Neural cell (in vitro differentiated cells): ENCODE measurements around the gene SGCD. TPM values are rescaled to one million over a fixed set of nuclear protein-coding genes. Genes with fewer than 3 reads are reported as not detected.

Experiments
- H2AFZ ChIP-seq: fragments of 200-600, 300-800 bp; sonication (generic), shearing (Covaris generic); 2 replicates; pipeline ENCODE4 v1.6.0; 2014; ENCODE audit warnings: low read depth, mild to moderate bottlenecking, antibody characterized with exemption, low read length, moderate library complexity
- H3F3A ChIP-seq: fragments of 200-600 bp; shearing (Covaris generic); 2 replicates; pipeline ENCODE4 v1.6.1; 2016; ENCODE audit warnings: mild to moderate bottlenecking, moderate library complexity, mixed read lengths, antibody characterized with exemption, low read length; ENCODE audit not compliant: insufficient read depth, poor library complexity, severe bottlenecking
- H3K27ac ChIP-seq: fragments of 200-600, 300-800 bp; sonication (generic), shearing (Covaris generic); 2 replicates; pipeline ENCODE4 v1.5.1; 2014; ENCODE audit warnings: mild to moderate bottlenecking, low read length, moderate library complexity
- H3K27me3 ChIP-seq: fragments of 300-800, 200-600 bp; sonication (generic), shearing (Covaris generic); 2 replicates; pipeline ENCODE4 v1.6.0; 2014; ENCODE audit warnings: mild to moderate bottlenecking, low read depth, low read length, moderate library complexity; ENCODE audit not compliant: insufficient read depth
- H3K36me3 ChIP-seq: fragments of 300-800, 200-600 bp; sonication (generic), shearing (Covaris generic); 2 replicates; pipeline ENCODE4 v1.5.1; 2014; ENCODE audit warnings: mild to moderate bottlenecking, antibody characterized with exemption, low read length, moderate library complexity; ENCODE audit not compliant: insufficient read depth
- H3K4me2 ChIP-seq: fragments of 300-800, 200-600 bp; sonication (generic), shearing (Covaris generic); 2 replicates; pipeline ENCODE4 v1.6.0; 2014; ENCODE audit warnings: mild to moderate bottlenecking, low read length
- H3K4me3 ChIP-seq: fragments of 300-800, 200-600 bp; sonication (generic), shearing (Covaris generic); 2 replicates; pipeline ENCODE4 v1.5.1; 2014; ENCODE audit warnings: mild to moderate bottlenecking, low read length, moderate library complexity
- H3K79me2 ChIP-seq: fragments of 200-600 bp; shearing (Covaris generic); replicated peaks from 2 replicates; pipeline ENCODE4 v1.6.0; 2014; ENCODE audit warnings: mild to moderate bottlenecking, low read length, moderate library complexity; ENCODE audit not compliant: insufficient read depth
- H3K9ac ChIP-seq: fragments of 300-800, 200-600 bp; sonication (generic), shearing (Covaris generic); 2 replicates; pipeline ENCODE4 v1.6.1; 2016; ENCODE audit warnings: mild to moderate bottlenecking, low read length, mixed read lengths
- H3K9me2 ChIP-seq: fragments of 200-600 bp; shearing (Covaris generic); 2 replicates; pipeline ENCODE4 v1.6.1; 2016; ENCODE audit warnings: mild to moderate bottlenecking, low read length, mixed read lengths; ENCODE audit not compliant: insufficient read depth
- H3K9me3 ChIP-seq: fragments of 200-600, 300-800 bp; sonication (generic), shearing (Covaris generic); 2 replicates; pipeline ENCODE4 v1.6.1; 2016; ENCODE audit warnings: mild to moderate bottlenecking, mixed run types, low read length, moderate library complexity, mixed read lengths
- H4K20me1 ChIP-seq: fragments of 200-600 bp; shearing (Covaris generic); 2 replicates; pipeline ENCODE4 v1.6.1; 2016; ENCODE audit warnings: mild to moderate bottlenecking, mixed run types; ENCODE audit not compliant: insufficient read depth
- CTCF ChIP-seq: fragments of 450-650 bp; IDR thresholded peaks from 2 replicates; pipeline ENCODE4 v1.5.1; 2014; ENCODE audit warnings: antibody characterized with exemption, mild to moderate bottlenecking, moderate library complexity; ENCODE audit not compliant: poor library complexity, severe bottlenecking
- EP300 ChIP-seq: fragments of 450-650 bp; conservative IDR thresholded peaks from 2 replicates; pipeline ENCODE4 v1.6.1; 2014; ENCODE audit warnings: antibody characterized with exemption, mild to moderate bottlenecking, moderate library complexity; ENCODE audit not compliant: poor library complexity, severe bottlenecking
- EZH2 ChIP-seq: fragments of 200-600, 300-800 bp; shearing (Covaris generic), sonication (generic); IDR thresholded peaks from 2 replicates; pipeline ENCODE4 v1.6.1; 2014; ENCODE audit warnings: antibody characterized with exemption, low read length, borderline replicate concordance, mild to moderate bottlenecking; ENCODE audit not compliant: insufficient read depth, poor library complexity, severe bottlenecking
- MXI1 ChIP-seq: fragments of 450-650 bp; conservative IDR thresholded peaks from 2 replicates; pipeline ENCODE4 v1.6.1; 2014; ENCODE audit warnings: antibody characterized with exemption, mild to moderate bottlenecking; ENCODE audit not compliant: poor library complexity, severe bottlenecking
- POLR2AphosphoS5 ChIP-seq: IDR thresholded peaks from 2 replicates; pipeline ENCODE4 v1.6.1; 2012
- RAD21 ChIP-seq: fragments of 450-650 bp; conservative IDR thresholded peaks from 2 replicates; pipeline ENCODE4 v1.6.1; 2014; ENCODE audit warnings: antibody characterized with exemption, mild to moderate bottlenecking, moderate library complexity
- REST ChIP-seq: IDR thresholded peaks from 2 replicates; pipeline ENCODE4 v1.6.1; 2012; ENCODE audit warnings: borderline replicate concordance
- SMC3 ChIP-seq: fragments of 450-650 bp; conservative IDR thresholded peaks from 2 replicates; pipeline ENCODE4 v1.6.1; 2014; ENCODE audit warnings: antibody characterized with exemption, mild to moderate bottlenecking, moderate library complexity; ENCODE audit not compliant: poor library complexity
- TAF1 ChIP-seq: IDR thresholded peaks from 2 replicates; pipeline ENCODE4 v1.6.1; 2012; ENCODE audit warnings: low read depth
- polyA plus RNA-seq: library from polyadenylated mRNA; depleted of rRNA; stranded (reverse); fragments of >200 nt; gene quantifications from 2 replicates; pipeline ENCODE4 v1.2.3, GENCODE V29; 2014

The SGCD gene
- polyA plus RNA-seq, 1 donor from 2014 or later: 3.4 TPM

GRCh38 chr5:156456857-156457256 is 129.9 kb downstream of the SGCD start:
- Histone ChIP-seq H4K20me1 (no peaks in the 10 kb centered on the region), H3K27me3 (no peaks in the 10 kb centered on the region), H3K9me2 (no peaks in the 10 kb centered on the region), H3K27ac (no peak overlapping the region), H3K4me3 (no peak overlapping the region), H2AFZ (no peak overlapping the region), H3K9ac (no peak overlapping the region), H3K79me2 (no peaks in the 10 kb centered on the region), H3K36me3 (no peaks in the 10 kb centered on the region), H3F3A (no peaks in the 10 kb centered on the region), H3K9me3 (no peaks in the 10 kb centered on the region), H3K4me2 (no peak overlapping the region)
- TF ChIP-seq SMC3 (no peak), TAF1 (no peak), MXI1 (no peak), RAD21 (no peak), EZH2 (no peak), REST (no peak), EP300 (no peak), CTCF (no peak)

- TF ChIP-seq EZH2 (no peak), MXI1 (no peak), TAF1 (no peak), EP300 (no peak), POLR2AphosphoS5 (no peak), REST (no peak), SMC3 (no peak), RAD21 (no peak), CTCF (no peak)
These were observed 132.9 kb downstream of the SGCD start for GRCh38 chr5:156459812-156460385.

More at GRCh38 chr5:156459812-156460385, 132.9 kb downstream of the SGCD start:
- Histone ChIP-seq H3K9ac (no peak overlapping the region), H2AFZ (no peak overlapping the region), H3K79me2 (no peaks in the 10 kb centered on the region), H3K36me3 (no peaks in the 10 kb centered on the region), H3K9me2 (no peaks in the 10 kb centered on the region), H3K27ac (no peak overlapping the region), H3K4me3 (no peak overlapping the region), H3K4me2 (no peak overlapping the region), H3F3A (no peaks in the 10 kb centered on the region), H4K20me1 (no peaks in the 10 kb centered on the region), H3K9me3 (no peaks in the 10 kb centered on the region), H3K27me3 (no peaks in the 10 kb centered on the region)
